ENCODE data around the gene L3MBTL3.

DNA sequence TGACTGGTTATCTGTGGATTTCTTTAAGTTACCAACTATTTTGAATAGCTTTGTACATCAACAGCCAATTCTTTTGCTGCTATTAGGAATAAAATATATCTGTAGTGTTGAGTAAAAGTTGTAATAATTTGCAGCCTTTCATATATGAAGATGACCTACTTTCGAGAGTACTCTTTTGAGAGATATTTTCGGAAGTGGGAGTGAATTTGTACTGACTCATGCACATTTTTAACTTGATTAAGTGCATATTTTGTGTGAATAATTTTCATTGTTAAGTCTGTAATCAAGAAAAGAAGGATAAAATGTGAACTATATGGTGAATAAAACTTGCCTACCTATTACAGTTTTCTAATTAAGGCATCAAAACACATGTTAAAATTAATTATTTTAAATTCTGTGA is 51.9 kb downstream of the L3MBTL3 start:
- TF ChIP-seq, protein P1, sequence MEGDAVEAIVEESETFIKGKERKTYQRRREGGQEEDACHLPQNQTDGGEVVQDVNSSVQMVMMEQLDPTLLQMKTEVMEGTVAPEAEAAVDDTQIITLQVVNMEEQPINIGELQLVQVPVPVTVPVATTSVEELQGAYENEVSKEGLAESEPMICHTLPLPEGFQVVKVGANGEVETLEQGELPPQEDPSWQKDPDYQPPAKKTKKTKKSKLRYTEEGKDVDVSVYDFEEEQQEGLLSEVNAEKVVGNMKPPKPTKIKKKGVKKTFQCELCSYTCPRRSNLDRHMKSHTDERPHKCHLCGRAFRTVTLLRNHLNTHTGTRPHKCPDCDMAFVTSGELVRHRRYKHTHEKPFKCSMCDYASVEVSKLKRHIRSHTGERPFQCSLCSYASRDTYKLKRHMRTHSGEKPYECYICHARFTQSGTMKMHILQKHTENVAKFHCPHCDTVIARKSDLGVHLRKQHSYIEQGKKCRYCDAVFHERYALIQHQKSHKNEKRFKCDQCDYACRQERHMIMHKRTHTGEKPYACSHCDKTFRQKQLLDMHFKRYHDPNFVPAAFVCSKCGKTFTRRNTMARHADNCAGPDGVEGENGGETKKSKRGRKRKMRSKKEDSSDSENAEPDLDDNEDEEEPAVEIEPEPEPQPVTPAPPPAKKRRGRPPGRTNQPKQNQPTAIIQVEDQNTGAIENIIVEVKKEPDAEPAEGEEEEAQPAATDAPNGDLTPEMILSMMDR (IDR thresholded peaks at IDR 0.05): no peak
- no peak for TF ChIP-seq POLR2A (IDR thresholded peaks at IDR 0.05)
